ENCODE results near the gene MEX3C. TPM values are rescaled to one million over a fixed set of nuclear protein-coding genes. Genes with fewer than 3 reads are reported as not detected.

MEX3C gene
- 30.4 TPM for polyA plus RNA-seq (ENCODE audit: insufficient read length)

GRCh38 chr18:51197661-51198424 is at the start of gene MEX3C:
Gene MEX3C (minus strand): TSS chr18:51197681. CDS start chr18:51197320, 361 bp downstream.
- DNase-seq (ENCODE audit: low read depth) = peak; percentile 96

GRCh38 chr18:51241226-51241625 is 43.7 kb upstream of the MEX3C start:
- no peak for DNase-seq (ENCODE audit: low read depth)

GRCh38 chr18:51236225-51236624 is 38.7 kb upstream of the MEX3C start:
- no peak for DNase-seq (ENCODE audit: low read depth)

- no peak for DNase-seq (ENCODE audit: low read depth)
Measured at GRCh38 chr18:51235009-51235789, 37.7 kb upstream of the MEX3C start.

GRCh38 chr18:51234117-51235008 is 36.9 kb upstream of the MEX3C start:
- no peak for DNase-seq (ENCODE audit: low read depth)

GRCh38 chr18:51229328-51229727 is 31.8 kb upstream of the MEX3C start:
- no peak for DNase-seq (ENCODE audit: low read depth)

- no peak for DNase-seq (ENCODE audit: low read depth)
Measured at GRCh38 chr18:51227660-51228059, 30.2 kb upstream of the MEX3C start.

GRCh38 chr18:51226587-51227350 is 29.3 kb upstream of the MEX3C start:
- no peak for DNase-seq (ENCODE audit: low read depth)

GRCh38 chr18:51226068-51226467 is 28.6 kb upstream of the MEX3C start:
- no peak for DNase-seq (ENCODE audit: low read depth)

GRCh38 chr18:51212606-51213005 is 15.1 kb upstream of the MEX3C start:
- DNase-seq (ENCODE audit: low read depth) = no peak

- DNase-seq (ENCODE audit: low read depth) = no peak
Measured at GRCh38 chr18:51211552-51211951, 14.1 kb upstream of the MEX3C start.

GRCh38 chr18:51196811-51197660 is 445 bp downstream of the MEX3C start:
- DNase-seq (ENCODE audit: low read depth) = peak; percentile 28

GRCh38 chr18:51196118-51196810 is 1.2 kb downstream of the MEX3C start:
- DNase-seq (ENCODE audit: low read depth) = no peak

- peak; percentile 38 for DNase-seq (ENCODE audit: low read depth)
Measured at GRCh38 chr18:51195451-51196117, 1.9 kb downstream of the MEX3C start.

- DNase-seq (ENCODE audit: low read depth) = no peak
Measured at GRCh38 chr18:51195086-51195450, 2.4 kb downstream of the MEX3C start.

- no peak for DNase-seq (ENCODE audit: low read depth)
Measured at GRCh38 chr18:51194604-51195003, 2.9 kb downstream of the MEX3C start.

GRCh38 chr18:51193621-51194287 is 3.7 kb downstream of the MEX3C start:
- DNase-seq (ENCODE audit: low read depth) = no peak

GRCh38 chr18:51192696-51193095 is 4.8 kb downstream of the MEX3C start:
- no peak for DNase-seq (ENCODE audit: low read depth)

- no peak for DNase-seq (ENCODE audit: low read depth)
Measured at GRCh38 chr18:51192026-51192425, 5.5 kb downstream of the MEX3C start.

Data from forelimb muscle (tissue), 1 donor.